NCI-H345 treated with DMSO at 0.1 percent for 48 hours (cell line): Measurements from ENCODE around the gene HSD17B11.
"Not testable (repeated sequence)": the region's sequence is repeated elsewhere in the genome, so short reads cannot be mapped to it uniquely, and the experiment has no call there.

ENCODE experiments used
- DNase-seq: peaks from one replicate; lab custom pipeline; 2025; ENCODE audit not compliant: unreplicated experiment; lab: John Stamatoyannopoulos, UW

The HSD17B11 gene

DNA sequence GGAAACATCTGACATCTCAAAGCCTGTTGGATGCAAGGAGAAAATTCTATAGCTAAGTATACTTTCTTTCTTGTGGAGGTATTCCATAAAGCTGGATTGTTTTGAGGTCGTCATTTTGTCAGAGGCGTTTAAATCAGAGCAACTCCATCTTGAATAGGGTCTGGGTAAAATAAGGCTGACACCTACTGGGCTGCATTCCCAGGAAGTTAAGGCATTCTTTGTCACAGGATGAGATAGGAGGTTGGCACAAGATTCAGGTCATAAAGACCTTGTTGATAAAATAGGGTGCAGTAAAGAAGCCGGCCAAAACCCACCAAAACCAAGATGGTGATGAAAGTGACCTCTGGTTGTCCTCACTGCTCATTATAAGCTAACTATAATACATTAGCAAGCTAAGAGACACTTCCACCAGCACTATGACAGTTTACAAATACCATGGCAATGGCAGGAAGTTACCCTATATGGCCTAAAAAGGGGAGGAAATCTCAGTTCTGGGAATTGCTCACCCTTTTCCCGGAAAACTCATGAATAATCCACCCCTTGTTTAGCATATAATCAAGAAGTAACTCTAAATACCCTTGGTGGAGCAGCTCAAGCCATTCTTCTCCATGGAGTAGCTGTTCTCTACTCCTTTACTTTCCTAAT is 80.2 kb downstream of the HSD17B11 start:
- no peak for DNase-seq

- no peak for DNase-seq
Measured at GRCh38 chr4:87309625-87310024, 81.4 kb downstream of the HSD17B11 start.

DNA sequence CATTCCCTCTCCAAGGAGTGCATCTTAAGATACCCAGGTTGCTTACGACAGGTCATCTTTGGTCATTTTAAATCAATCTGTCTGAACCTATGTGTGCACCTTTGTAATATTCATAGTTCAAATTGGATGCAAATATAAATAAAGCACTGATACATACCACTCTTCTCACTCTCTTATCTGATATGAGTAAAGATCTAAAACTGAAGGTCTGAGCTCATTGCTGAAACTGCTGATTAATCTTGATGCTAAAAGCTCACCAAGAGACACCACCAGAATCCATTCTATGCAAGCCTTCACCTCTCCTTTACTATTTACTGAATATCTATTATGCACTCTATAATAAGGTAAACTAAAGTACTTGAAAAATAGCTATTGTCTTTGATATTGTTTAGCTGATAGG is 84.9 kb downstream of the HSD17B11 start:
- no peak for DNase-seq

GRCh38 chr4:87305562-87305961 is 85.4 kb downstream of the HSD17B11 start:
- DNase-seq: no peak

- DNase-seq: no peak
Measured at GRCh38 chr4:87304745-87305432, 86.1 kb downstream of the HSD17B11 start.

DNA sequence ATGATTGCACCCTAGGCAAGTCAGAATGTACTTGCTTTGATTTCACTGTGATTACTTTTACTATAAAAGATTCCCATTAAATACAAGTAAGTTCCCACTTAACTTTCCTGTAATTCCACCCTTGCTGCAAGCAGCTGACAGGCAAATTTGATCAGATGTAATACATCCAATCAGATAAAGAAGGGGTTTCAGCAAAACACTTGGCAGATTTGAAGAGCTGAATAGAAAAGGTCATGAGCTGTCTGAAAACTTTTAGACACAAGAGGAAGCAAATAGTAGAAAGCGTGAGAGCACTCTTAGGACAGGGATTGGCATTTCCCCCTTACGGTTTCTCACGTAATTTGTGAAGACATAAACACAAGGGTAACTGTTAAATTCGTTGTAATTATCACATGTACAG is 91.1 kb downstream of the HSD17B11 start:
- no peak for DNase-seq

DNA sequence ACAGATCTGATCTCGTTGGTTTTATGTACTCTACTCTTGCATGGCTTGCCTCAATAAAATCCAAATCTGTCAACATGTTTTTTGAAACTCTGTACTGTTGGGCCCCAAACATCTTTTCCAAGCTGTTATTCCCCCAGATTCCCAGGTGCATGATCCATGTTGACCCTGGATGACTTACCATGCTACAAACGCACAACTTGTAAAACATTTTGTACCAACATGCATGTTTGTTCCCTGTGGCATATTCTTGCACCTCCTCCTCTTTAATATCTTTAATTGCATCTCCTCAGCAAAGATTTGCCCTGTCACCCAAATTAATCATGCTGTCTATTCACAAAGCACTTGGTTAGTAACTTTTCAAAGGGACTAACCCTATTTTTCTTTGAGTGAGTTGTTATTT is 92.6 kb downstream of the HSD17B11 start:
- DNase-seq: no peak

DNA sequence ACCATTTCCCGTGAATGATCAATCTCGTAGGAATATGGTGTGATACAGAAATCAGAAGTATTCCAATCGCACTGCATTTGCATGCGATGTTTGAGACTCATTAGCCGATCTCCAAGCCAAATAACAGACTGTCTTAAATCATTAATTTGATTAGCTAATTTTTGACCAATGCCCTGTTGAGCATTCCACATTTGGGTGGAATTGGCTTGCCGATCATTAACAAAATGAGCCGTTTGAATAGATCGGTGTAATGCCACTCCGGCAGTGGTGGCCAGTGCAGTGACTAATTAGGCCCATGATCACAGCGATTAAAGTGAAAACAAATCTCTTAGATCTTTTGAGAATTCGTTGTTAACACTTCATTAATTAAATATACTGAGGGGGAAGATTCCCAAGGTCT is 96.1 kb downstream of the HSD17B11 start:
- DNase-seq: not testable (repeated sequence)

GRCh38 chr4:87293889-87294288 is 97.1 kb downstream of the HSD17B11 start:
- DNase-seq: not testable (repeated sequence)

- no peak for DNase-seq
Measured at GRCh38 chr4:87286970-87287369, 104.0 kb downstream of the HSD17B11 start.
